ENCODE results near the gene TIMP4. TPM values are rescaled to one million over a fixed set of nuclear protein-coding genes. Genes with fewer than 3 reads are reported as not detected.

TIMP4 gene
- total and polyA plus RNA-seq, 5 donors from 2014 or later, result not detected

- H3K27ac ChIP-seq (ENCODE audit: insufficient read depth, low read length, poor library complexity, severe bottlenecking), result no peak overlapping the region
- H3K4me3 Mint-ChIP-seq, result no peak overlapping the region
- H3K9me3 Mint-ChIP-seq, result no peaks in the 10 kb centered on the region
- no peak for ATAC-seq (ENCODE audit: low read depth in 2 of 2)
- H3K4me3 ChIP-seq (ENCODE audit: low read depth, low read length), result no peak overlapping the region
- no peaks in the 10 kb centered on the region for H3K27me3 ChIP-seq (ENCODE audit: control insufficient read depth, insufficient read depth, low read length)
- H3K27me3 Mint-ChIP-seq, result peaks cover 4% of the 10 kb centered on the region
- no peak for DNase-seq
- no peaks in the 10 kb centered on the region for H3K4me1 ChIP-seq (ENCODE audit: control insufficient read depth, insufficient read depth, low read length, poor library complexity, severe bottlenecking)
- no peaks in the 10 kb centered on the region for H3K36me3 Mint-ChIP-seq
- no peaks in the 10 kb centered on the region for H3K9me3 ChIP-seq (ENCODE audit: control insufficient read depth in 2 of 2, low read length in 2 of 2)
- no peaks in the 10 kb centered on the region for H3K36me3 ChIP-seq (ENCODE audit: control insufficient read depth, insufficient read depth, low read length)
- no peak overlapping the region for H3K27ac Mint-ChIP-seq
- peaks cover 0 to 5% (median 3%) of the 10 kb centered on the region in 4 donors for H3K4me1 Mint-ChIP-seq
These were observed 24.2 kb upstream of the TIMP4 start for GRCh38 chr3:12182687-12183441.

DNA sequence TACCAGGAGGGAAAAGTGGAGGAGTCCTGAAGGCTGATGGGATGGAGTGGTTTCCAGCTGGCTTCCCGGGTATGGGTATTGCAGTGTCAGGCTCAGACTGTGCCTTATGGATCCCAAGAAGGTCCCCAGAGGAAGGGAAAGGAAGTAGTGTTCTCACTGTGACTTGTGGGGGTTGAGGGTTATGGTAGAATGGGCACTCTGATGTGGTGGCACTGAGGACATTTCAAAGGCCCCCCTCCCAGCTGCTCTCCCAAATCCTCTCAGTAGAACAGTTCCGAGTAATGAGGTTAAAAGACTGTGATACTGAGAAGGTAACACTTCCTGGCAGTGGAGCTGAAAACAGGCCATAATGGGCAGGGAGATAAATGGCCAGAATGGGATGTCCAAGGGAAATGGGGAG lies 23.1 kb upstream of the TIMP4 start:
- Histone ChIP-seq H3K27ac (ENCODE audit: insufficient read depth, low read length, poor library complexity, severe bottlenecking) (no peak overlapping the region), H3K9me3 (ENCODE audit: control insufficient read depth in 2 of 2, low read length in 2 of 2) (no peaks in the 10 kb centered on the region), H3K27me3 (ENCODE audit: control insufficient read depth, insufficient read depth, low read length) (no peaks in the 10 kb centered on the region), H3K36me3 (ENCODE audit: control insufficient read depth, insufficient read depth, low read length) (no peaks in the 10 kb centered on the region), H3K4me1 (ENCODE audit: control insufficient read depth, insufficient read depth, low read length, poor library complexity, severe bottlenecking) (no peaks in the 10 kb centered on the region), H3K4me3 (ENCODE audit: low read depth, low read length) (no peak overlapping the region)
- Mint-ChIP-seq H3K4me3 (no peak overlapping the region), H3K27ac (no peak overlapping the region), H3K27me3 (peaks cover 4% of the 10 kb centered on the region), H3K36me3 (no peaks in the 10 kb centered on the region), H3K9me3 (no peaks in the 10 kb centered on the region), H3K4me1 (no peaks in the 10 kb centered on the region)
- DNase-seq (no peak), ATAC-seq (ENCODE audit: low read depth in 2 of 2) (no peak)

DNA sequence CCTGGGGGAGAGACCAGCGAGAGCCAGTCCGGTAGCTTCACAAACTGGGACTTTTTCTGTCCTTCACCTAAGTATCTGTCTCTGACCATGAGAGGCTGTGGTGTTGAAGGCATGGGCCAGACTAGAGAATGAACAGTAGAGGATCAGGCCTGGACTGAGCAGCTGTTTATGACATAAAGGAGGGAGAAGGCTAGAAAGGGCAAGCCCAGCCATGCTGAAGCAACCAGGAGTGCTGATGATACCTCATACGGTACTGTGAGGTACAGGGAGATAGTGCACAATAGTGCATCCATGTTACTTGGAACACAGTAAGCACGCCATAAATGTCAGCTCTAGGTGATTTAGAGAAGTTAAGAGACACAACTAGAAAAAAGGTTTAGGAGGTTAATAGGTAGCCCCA lies 22.6 kb upstream of the TIMP4 start:
- H3K36me3 Mint-ChIP-seq, result no peaks in the 10 kb centered on the region
- H3K27me3 ChIP-seq (ENCODE audit: control insufficient read depth, insufficient read depth, low read length), result no peaks in the 10 kb centered on the region
- DNase-seq (no peak), ATAC-seq (ENCODE audit: low read depth in 2 of 2) (no peak)
- H3K27me3 Mint-ChIP-seq, result peaks cover 4% of the 10 kb centered on the region
- H3K9me3 ChIP-seq (ENCODE audit: control insufficient read depth in 2 of 2, low read length in 2 of 2), result no peaks in the 10 kb centered on the region
- H3K27ac Mint-ChIP-seq, result no peak overlapping the region
- H3K4me1 ChIP-seq (ENCODE audit: control insufficient read depth, insufficient read depth, low read length, poor library complexity, severe bottlenecking), result no peaks in the 10 kb centered on the region
- H3K4me3 ChIP-seq (ENCODE audit: low read depth, low read length), result no peak overlapping the region
- H3K36me3 ChIP-seq (ENCODE audit: control insufficient read depth, insufficient read depth, low read length), result no peaks in the 10 kb centered on the region
- no peaks in the 10 kb centered on the region for H3K9me3 Mint-ChIP-seq
- H3K27ac ChIP-seq (ENCODE audit: insufficient read depth, low read length, poor library complexity, severe bottlenecking), result no peak overlapping the region
- no peaks in the 10 kb centered on the region for H3K4me1 Mint-ChIP-seq
- H3K4me3 Mint-ChIP-seq, result no peak overlapping the region

DNA sequence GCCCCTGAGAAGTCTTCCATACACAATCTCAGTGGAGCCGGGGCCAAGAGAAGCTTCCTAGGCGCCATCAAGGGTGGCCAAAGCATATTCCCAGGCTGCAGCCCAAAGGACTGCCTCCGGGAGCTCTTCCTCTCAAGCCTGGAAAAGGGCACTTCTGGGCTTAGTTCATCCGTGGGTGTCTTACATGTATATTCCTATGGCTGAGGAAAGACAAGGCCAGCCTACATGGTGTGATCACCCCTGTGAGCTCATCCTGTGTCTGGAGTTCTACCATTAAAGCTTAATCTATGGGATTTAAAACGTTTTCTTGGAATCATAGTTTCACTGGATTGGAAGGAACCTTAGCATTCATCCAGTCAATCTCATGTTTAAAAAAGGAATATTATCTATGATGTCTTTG lies 21.9 kb upstream of the TIMP4 start:
- no peak overlapping the region for H3K27ac Mint-ChIP-seq
- no peaks in the 10 kb centered on the region for H3K36me3 Mint-ChIP-seq
- no peaks in the 10 kb centered on the region for H3K4me1 Mint-ChIP-seq

GRCh38 chr3:12180218-12180617 lies 21.5 kb upstream of the TIMP4 start:
- no peak for ATAC-seq (ENCODE audit: low read depth in 2 of 2)
- Histone ChIP-seq H3K4me3 (ENCODE audit: low read depth, low read length) (no peak overlapping the region), H3K27ac (ENCODE audit: insufficient read depth, low read length, poor library complexity, severe bottlenecking) (no peak overlapping the region), H3K27me3 (ENCODE audit: control insufficient read depth, insufficient read depth, low read length) (no peaks in the 10 kb centered on the region), H3K36me3 (ENCODE audit: control insufficient read depth, insufficient read depth, low read length) (no peaks in the 10 kb centered on the region), H3K9me3 (ENCODE audit: control insufficient read depth in 2 of 2, low read length in 2 of 2) (no peaks in the 10 kb centered on the region), H3K4me1 (ENCODE audit: control insufficient read depth, insufficient read depth, low read length, poor library complexity, severe bottlenecking) (no peaks in the 10 kb centered on the region)
- no peak overlapping the region for H3K4me3 Mint-ChIP-seq
- H3K9me3 Mint-ChIP-seq, result no peaks in the 10 kb centered on the region
- H3K36me3 Mint-ChIP-seq, result no peaks in the 10 kb centered on the region
- no peak overlapping the region for H3K27ac Mint-ChIP-seq
- DNase-seq, result no peak
- H3K27me3 Mint-ChIP-seq, result peaks cover 9% of the 10 kb centered on the region
- no peaks in the 10 kb centered on the region for H3K4me1 Mint-ChIP-seq

More for the DNA sequence above, 21.9 kb upstream of the TIMP4 start:
- Mint-ChIP-seq H3K9me3 (no peaks in the 10 kb centered on the region), H3K27me3 (peaks cover 5% of the 10 kb centered on the region), H3K4me3 (no peak overlapping the region)
- ATAC-seq (ENCODE audit: low read depth in 2 of 2), result no peak
- Histone ChIP-seq H3K27ac (ENCODE audit: insufficient read depth, low read length, poor library complexity, severe bottlenecking) (no peak overlapping the region), H3K4me1 (ENCODE audit: control insufficient read depth, insufficient read depth, low read length, poor library complexity, severe bottlenecking) (no peaks in the 10 kb centered on the region), H3K4me3 (ENCODE audit: low read depth, low read length) (no peak overlapping the region), H3K27me3 (ENCODE audit: control insufficient read depth, insufficient read depth, low read length) (no peaks in the 10 kb centered on the region), H3K36me3 (ENCODE audit: control insufficient read depth, insufficient read depth, low read length) (no peaks in the 10 kb centered on the region), H3K9me3 (ENCODE audit: control insufficient read depth in 2 of 2, low read length in 2 of 2) (no peaks in the 10 kb centered on the region)
- no peak for DNase-seq

DNA sequence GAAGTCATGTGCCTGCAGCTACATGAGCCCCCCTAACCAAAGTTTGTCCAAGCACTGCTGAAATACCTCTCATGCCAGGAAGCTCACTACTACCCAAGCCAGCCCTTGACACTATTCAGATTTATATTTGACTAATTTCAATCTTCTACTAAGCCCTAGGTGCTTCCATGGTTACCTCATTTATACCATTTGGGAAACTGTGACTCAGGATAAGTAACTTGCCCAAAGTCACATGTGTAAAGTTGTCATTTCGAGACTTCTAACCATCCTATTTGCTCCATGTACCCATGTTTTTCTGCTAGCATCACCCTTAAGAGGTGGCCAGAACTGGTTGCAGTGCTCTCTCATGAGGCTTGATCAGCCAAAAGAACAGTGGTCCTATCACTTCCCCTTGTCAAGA lies 20.7 kb upstream of the TIMP4 start:
- no peak overlapping the region for H3K4me3 Mint-ChIP-seq
- Histone ChIP-seq H3K4me3 (ENCODE audit: low read depth, low read length) (no peak overlapping the region), H3K27ac (ENCODE audit: insufficient read depth, low read length, poor library complexity, severe bottlenecking) (no peak overlapping the region), H3K36me3 (ENCODE audit: control insufficient read depth, insufficient read depth, low read length) (no peaks in the 10 kb centered on the region), H3K27me3 (ENCODE audit: control insufficient read depth, insufficient read depth, low read length) (no peaks in the 10 kb centered on the region), H3K9me3 (ENCODE audit: control insufficient read depth in 2 of 2, low read length in 2 of 2) (no peaks in the 10 kb centered on the region), H3K4me1 (ENCODE audit: control insufficient read depth, insufficient read depth, low read length, poor library complexity, severe bottlenecking) (no peaks in the 10 kb centered on the region)
- peaks cover 10% of the 10 kb centered on the region for H3K27me3 Mint-ChIP-seq
- DNase-seq, result no peak
- H3K4me1 Mint-ChIP-seq, result no peaks in the 10 kb centered on the region
- no peak overlapping the region for H3K27ac Mint-ChIP-seq
- H3K36me3 Mint-ChIP-seq, result no peaks in the 10 kb centered on the region
- ATAC-seq (ENCODE audit: low read depth in 2 of 2), result no peak
- H3K9me3 Mint-ChIP-seq, result peaks cover 0 to 3% (median 0%) of the 10 kb centered on the region in 7 donors

DNA sequence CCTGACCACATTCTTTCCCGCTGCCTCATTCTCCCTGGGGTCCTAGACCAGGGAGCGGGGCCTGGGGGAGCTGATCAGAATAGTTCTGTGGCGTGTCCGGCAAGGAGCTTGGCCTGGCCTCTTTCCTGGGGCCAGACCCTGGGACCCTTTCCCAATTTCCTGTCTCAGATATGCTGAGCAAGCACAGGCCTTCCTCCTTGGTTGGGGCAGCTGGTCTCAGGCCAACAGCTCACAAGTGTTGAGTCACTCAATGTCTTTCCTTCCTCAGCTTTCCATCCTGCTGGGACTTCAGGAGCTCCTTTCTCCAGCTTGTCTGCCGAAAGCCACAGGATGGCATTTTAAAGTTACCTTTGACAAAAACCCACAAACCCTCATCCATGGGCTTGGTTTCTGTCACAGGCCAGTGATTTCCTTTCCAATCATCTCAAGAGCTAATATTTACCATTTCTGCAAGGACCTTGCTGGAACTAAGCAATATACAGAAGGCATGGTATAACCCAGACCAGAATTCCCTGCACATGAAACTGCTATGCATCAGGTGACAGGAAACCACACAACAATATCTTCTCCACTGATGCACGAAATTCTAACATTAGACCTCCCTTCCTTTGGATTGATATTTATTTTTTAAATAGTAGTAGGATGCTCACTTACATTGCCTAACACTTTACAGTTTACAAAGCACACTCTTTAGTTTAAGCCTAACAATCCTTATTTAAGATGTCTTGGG lies 19.5 kb upstream of the TIMP4 start:
- Mint-ChIP-seq H3K4me1 (no peaks in the 10 kb centered on the region), H3K9me3 (peaks cover 0 to 6% (median 3%) of the 10 kb centered on the region in 7 donors), H3K36me3 (no peaks in the 10 kb centered on the region), H3K27ac (no peak overlapping the region), H3K27me3 (peaks cover 10% of the 10 kb centered on the region), H3K4me3 (no peak overlapping the region)
- no peak for ATAC-seq (ENCODE audit: low read depth in 2 of 2)
- no peak for DNase-seq
- H3K4me1 ChIP-seq (ENCODE audit: control insufficient read depth, insufficient read depth, low read length, poor library complexity, severe bottlenecking), result no peaks in the 10 kb centered on the region
- H3K27me3 ChIP-seq (ENCODE audit: control insufficient read depth, insufficient read depth, low read length), result no peaks in the 10 kb centered on the region
- H3K4me3 ChIP-seq (ENCODE audit: low read depth, low read length), result no peak overlapping the region
- no peaks in the 10 kb centered on the region for H3K9me3 ChIP-seq (ENCODE audit: control insufficient read depth in 2 of 2, low read length in 2 of 2)
- H3K36me3 ChIP-seq (ENCODE audit: control insufficient read depth, insufficient read depth, low read length), result no peaks in the 10 kb centered on the region
- no peak overlapping the region for H3K27ac ChIP-seq (ENCODE audit: insufficient read depth, low read length, poor library complexity, severe bottlenecking)

GRCh38 chr3:12177126-12177525 lies 18.4 kb upstream of the TIMP4 start:
- no peaks in the 10 kb centered on the region for H3K27me3 ChIP-seq (ENCODE audit: control insufficient read depth, insufficient read depth, low read length)
- Mint-ChIP-seq H3K27me3 (peaks cover 10% of the 10 kb centered on the region), H3K9me3 (peaks cover 0 to 12% (median 6%) of the 10 kb centered on the region in 7 donors), H3K27ac (no peak overlapping the region), H3K4me3 (no peak overlapping the region), H3K36me3 (no peaks in the 10 kb centered on the region), H3K4me1 (no peaks in the 10 kb centered on the region)
- H3K27ac ChIP-seq (ENCODE audit: insufficient read depth, low read length, poor library complexity, severe bottlenecking), result no peak overlapping the region
- H3K9me3 ChIP-seq (ENCODE audit: control insufficient read depth in 2 of 2, low read length in 2 of 2), result peaks cover 0 to 11% of the 10 kb centered on the region in 2 experiments
- H3K36me3 ChIP-seq (ENCODE audit: control insufficient read depth, insufficient read depth, low read length), result no peaks in the 10 kb centered on the region
- no peak overlapping the region for H3K4me3 ChIP-seq (ENCODE audit: low read depth, low read length)
- H3K4me1 ChIP-seq (ENCODE audit: control insufficient read depth, insufficient read depth, low read length, poor library complexity, severe bottlenecking), result no peaks in the 10 kb centered on the region
- DNase-seq (no peak), ATAC-seq (ENCODE audit: low read depth in 2 of 2) (no peak)
